ENCODE measurements around the gene CNOT6.
"Not testable (repeated sequence)": the region's sequence is repeated elsewhere in the genome, so short reads cannot be mapped to it uniquely, and the experiment has no call there.

Gene CNOT6

GRCh38 chr5:180522330-180522729 is 28.2 kb downstream of the CNOT6 start:
- no peak for DNase-seq

DNA sequence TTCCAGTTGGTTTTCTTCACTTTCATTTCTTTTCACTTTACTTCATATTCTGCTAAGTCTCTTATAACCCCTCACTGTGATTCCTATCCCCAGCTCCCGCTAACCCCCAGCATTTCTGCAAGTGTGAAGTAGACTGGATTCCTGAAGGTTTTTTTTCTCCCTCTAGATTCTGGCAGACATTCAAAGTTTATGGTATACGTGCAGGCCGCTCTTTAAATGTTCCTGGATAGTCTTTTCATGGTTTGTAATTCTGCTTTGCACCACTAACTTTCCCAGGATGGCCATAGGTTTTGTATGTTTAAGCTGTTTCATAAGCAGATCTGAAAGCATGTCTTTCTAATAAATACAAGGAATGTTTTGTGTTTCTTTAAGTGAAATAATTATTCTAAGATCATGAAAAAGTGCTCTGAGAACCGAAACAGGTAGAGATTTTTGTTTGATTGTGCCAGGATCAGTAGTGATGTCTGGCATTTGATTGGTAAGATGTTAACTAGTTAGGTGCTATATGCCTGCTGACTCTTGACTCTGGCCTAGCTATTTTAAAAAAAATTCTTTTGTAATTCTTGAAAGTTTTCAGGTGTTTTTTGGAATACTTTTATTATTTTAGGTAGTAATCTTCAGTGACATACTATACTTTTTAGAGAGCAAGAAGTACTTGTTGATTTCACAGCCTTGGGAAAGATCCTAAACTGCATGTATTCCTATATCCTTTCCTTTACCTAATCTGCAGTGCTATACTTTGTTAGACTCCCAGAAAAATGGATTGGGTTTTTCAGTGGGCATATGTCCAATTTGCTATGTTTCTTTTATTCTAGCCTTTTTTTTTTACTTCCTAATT is 29.7 kb downstream of the CNOT6 start:
- DNase-seq = no peak

GRCh38 chr5:180525399-180525798 is 31.2 kb downstream of the CNOT6 start:
- no peak for DNase-seq

DNA sequence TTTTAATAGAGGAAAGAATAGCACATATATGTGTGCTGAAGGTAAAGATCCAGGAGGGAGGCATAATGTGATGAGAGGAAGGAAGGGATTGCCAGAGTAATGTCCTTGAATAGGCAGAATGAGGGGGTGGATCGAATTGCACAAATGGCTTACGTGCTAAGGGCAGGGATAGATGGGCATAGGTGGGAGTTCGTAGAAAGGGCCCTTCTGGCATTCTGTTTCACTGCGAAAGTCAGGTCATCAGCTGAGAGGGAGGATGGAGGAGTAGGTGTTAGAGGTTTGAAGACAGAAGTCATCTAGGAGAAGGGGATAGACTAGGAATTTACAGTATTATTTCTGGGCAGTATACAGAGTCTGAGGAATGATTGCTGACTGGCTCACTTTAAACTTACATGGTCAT is 32.1 kb downstream of the CNOT6 start:
- no peak for DNase-seq

GRCh38 chr5:180527659-180528058 is 33.5 kb downstream of the CNOT6 start:
- DNase-seq = no peak

- not testable (repeated sequence) for DNase-seq
Observed at GRCh38 chr5:180531036-180531585, 36.9 kb downstream of the CNOT6 start.

GRCh38 chr5:180532268-180532667 is 38.1 kb downstream of the CNOT6 start:
- DNase-seq = no peak

DNA sequence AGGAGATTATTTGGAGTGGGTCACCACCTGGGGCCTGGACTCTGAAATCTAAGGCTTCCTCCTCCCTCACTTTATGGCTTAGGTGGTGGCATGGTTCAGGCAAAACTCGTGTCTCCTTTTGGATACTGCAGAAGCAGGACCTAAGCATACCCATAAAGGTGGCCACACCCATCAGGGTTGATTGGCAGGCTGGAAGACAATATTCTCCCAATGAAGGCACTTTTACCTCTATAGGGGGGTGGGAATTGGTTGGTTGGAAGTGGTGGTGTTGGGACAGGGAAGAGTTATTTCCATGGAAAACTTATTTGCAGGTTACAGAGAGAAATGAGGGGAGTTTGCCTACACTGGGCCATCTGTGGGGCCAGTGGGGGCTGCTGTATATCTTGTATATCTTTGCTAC is 39.7 kb downstream of the CNOT6 start:
- DNase-seq = no peak

DNA sequence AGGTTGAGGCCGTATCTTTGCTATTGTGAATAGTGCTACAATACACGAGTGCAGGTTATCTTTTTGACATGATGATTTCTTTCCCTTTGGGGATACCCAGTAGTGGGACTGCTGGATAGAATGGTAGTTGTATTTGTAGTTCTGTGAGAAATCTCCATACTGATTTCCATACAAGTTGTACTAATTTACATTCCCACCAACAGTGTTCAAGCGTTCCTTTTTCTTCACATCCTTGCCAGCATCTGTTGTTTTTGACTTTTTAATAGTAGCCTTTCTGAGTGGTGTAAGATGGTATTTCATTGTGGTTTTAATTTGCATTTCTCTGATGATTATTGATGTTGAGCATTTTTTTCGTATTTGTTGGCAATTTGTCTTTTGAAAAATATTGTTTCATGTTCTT is 41.4 kb downstream of the CNOT6 start:
- no peak for DNase-seq

DNA sequence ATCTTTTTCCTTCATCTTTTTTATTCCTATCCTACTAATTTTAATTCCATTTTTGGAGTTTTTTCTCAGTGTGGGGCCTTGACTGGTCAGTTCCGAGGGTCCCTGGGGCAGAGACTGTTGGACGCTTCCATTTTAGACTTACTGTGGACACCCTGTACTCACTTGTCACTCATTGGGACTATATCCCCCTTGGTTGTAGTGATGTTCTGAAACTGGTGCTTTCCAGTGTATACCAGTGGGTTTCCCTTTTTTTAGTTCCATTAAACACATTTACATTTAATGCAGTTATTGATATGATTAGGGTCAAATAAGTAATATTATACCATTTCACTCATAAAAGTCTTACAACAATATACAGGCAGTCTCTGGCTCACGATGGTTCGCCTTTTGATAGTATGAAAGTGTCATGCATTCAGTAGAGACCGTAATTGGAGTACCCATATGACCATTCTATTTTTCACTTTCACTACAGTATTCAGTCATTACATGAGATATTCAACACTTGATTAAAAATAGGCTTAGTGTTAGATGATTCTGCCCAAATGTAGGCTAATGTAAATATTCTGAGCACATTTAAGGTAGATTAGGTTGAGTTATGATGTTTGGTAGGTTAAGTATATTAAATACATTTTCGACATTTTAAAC is 46.0 kb downstream of the CNOT6 start:
- no peak for DNase-seq

- no peak for DNase-seq
Observed at GRCh38 chr5:180541710-180542109, 47.5 kb downstream of the CNOT6 start.

GRCh38 chr5:180545248-180545647 is 51.1 kb downstream of the CNOT6 start:
- no peak for DNase-seq

GRCh38 chr5:180548563-180548962 is 54.4 kb downstream of the CNOT6 start:
- DNase-seq = no peak

DNA sequence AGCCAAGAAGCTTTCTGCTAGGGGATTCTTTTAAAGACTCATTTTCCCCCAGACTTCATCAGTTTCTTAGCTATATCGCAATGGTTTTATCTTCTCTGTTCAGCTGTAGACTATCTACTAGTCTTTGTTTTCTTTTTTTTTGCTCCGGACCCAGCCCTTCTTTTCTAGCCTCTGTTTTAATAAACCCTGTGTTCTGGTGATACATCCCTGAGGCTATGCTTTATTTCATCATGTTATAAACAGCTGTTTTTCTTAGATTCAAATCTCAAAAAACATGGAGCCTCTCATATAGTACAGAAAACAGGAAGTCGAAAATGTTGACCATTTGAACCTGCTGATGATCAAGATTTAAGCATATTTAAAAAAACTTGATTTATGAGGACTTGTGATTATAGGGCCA is 59.4 kb downstream of the CNOT6 start:
- no peak for DNase-seq

DNA sequence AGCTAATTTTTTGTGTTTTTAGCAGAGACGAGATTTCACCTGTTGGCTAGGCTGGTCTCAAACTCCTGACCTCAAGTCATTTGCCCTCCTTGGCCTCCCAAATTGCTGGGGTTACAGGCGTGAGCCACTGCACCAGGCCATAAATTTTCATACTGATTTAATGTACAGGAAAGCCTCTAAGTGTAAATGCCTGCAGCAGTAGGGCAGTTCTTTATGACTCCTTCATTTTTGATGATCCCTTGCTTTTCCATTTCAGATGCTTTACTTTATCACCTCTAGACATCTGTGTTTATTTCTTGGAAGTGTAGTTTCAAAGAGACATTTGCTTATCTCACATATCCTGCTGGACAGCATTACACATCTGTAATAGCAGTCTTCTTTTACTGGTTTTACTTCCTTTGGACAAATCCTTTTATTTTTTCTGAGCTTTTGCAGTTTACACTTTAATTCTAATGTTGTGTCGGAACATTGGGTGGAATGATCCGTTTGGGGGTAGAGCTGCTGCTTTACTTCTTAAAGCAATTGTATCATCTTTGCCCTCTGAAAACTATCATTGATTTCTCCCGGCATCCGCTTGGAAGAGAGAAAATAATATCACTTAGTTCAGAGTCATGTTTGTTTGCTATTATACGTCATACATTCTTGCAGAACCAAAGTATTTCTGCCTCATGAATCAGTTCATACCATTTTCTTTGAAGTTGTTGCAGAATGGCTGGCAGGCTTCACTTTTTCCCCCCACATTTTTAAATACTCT is 61.2 kb downstream of the CNOT6 start:
- no peak for DNase-seq

GRCh38 chr5:180557217-180557809 is 63.1 kb downstream of the CNOT6 start:
- DNase-seq = no peak

DNA sequence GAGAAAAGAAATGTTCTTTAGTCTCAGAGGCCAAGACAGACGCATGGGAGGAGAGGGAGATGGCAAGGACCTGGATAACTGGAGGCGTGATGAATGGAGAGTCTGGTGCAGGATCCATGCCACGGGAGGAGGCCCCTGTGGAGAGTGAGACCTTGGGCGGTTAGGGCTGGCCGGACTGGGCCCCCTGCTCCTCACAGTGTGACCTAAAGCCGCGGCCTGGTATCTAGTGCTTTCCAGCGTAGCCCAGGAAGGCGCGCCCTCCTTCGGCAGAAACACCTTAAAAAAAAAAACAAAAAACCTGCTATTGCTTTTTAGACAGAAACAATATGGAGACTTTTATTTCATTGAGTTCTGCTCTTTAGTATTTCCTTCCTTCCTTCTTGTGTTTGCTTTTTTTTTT is 64.1 kb downstream of the CNOT6 start:
- DNase-seq = no peak

DNA sequence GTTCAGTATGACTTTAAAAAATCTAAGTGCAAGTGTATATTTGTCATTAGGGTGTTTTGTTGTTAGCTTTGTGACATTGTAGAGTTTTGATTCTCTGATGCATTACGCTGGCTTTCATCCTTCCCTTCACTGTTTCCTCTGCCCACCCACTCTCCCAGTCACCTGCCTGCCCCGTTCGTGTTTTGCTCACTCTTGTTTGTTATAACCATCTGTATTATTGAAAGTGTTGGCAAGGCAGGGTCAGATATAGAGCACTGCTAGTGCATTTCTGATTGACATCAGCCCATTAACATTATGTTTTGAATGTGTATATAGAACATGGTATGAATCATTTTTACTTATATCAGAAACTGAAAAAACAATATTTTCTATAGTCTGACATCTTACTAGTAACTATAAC is 69.8 kb downstream of the CNOT6 start:
- DNase-seq = no peak

- no peak for DNase-seq
Observed at GRCh38 chr5:180568914-180569313, 74.7 kb downstream of the CNOT6 start.

- DNase-seq = no peak
Observed at GRCh38 chr5:180575571-180575970, 81.4 kb downstream of the CNOT6 start.

DNA sequence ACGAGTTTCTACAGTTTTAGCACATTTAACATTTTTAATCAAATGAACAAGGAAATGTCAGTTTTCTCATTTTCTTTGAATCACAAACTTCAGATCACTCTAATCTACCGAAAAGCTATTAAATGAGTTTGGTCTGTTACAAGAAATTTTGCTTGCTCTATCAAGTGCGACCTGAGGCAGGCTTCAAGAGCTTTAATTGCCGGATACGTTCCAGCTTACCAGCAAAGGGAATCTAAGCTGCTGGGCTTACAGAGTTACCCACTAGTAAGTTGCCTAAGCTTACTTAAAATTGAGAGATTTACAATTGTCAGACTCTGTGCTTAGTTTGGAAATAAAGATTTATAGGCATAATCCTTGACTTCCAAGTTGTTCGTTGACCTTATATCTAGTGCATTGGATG is 86.5 kb downstream of the CNOT6 start:
- DNase-seq = no peak

DNA sequence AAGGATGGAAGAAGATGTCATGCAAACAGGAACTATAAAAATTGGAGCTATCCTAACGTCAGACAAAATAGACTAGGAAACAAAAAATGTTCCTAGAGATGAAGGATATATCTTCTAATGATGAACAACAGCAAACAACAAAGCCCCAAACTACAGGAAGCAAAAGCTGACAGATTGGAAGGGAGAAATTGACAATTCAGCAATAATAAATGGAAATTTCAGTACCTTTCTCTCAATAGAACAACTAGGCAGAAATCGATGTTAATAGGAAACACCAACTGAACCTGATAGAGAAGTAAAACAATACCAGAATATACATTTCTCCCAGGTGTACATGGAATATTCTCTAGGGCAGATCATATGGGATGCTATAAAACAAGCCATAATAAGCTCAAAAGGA is 89.6 kb downstream of the CNOT6 start:
- DNase-seq = no peak

DNA sequence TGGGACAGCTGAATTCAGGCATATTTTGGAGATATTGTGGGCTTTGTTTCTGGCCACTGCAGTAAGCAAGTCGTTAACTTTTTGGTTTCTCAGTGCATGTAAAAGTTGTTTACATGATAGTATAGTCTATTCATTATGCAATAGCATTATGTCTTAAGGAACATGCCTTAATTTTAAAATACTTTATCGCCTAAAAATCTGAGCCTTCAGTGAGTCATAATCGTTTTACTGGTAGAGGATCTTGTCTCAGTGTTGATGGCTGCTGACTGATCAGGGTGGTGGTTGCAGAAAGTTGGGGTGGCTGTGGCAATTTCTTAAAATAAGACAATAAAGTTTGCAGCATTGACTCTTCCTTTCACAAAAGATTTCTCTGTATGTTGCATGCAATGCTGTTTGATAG is 92.0 kb downstream of the CNOT6 start:
- no peak for DNase-seq

Measured in NCI-H1694 treated with DMSO at 0.1 percent for 48 hours (cell line).